ENCODE results near the gene MYMX.

Gene MYMX

GRCh38 chr6:44216677-44217331, at the start of gene MYMX:
Gene MYMX (plus strand): TSS chr6:44216926. CDS start chr6:44217472, 546 bp downstream.
- Mint-ChIP-seq H3K27ac (no peak within 1 kb of the TSS), H3K36me3 (ENCODE audit: low read depth) (no peaks in the 10 kb centered on the region), H3K9me3 (no peaks in the 10 kb centered on the region), H3K4me3 (no peak within 1 kb of the TSS), H3K27me3 (ENCODE audit: low read depth) (peaks cover 18% of the 10 kb centered on the region), H3K4me1 (ENCODE audit: low read depth) (peaks cover 11% of the 10 kb centered on the region)

DNA sequence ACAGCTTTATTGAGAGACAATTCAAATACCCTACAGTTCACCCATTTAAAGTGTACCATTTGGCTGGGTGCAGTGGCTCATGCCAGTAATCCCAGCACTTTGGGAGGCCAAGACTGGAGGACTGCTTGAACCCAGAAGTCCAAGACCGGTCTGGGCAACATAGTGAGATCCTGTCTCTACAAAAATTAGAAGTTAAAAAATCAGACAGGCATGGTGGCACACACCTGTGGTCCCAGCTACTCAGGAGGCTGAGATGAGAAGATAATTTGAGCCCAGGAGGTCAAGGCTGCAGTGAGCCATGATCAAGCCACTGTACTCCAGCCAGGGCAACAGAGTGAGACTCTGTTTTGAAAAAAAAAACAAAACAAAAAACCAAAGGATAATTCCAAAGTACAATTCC, 49.2 kb upstream of the MYMX start:
- H3K36me3 Mint-ChIP-seq (ENCODE audit: low read depth): no peaks in the 10 kb centered on the region
- H3K4me3 Mint-ChIP-seq: no peak overlapping the region

GRCh38 chr6:44169154-44169553, 47.6 kb upstream of the MYMX start:
- Mint-ChIP-seq H3K27ac (no peak overlapping the region), H3K36me3 (ENCODE audit: low read depth) (no peaks in the 10 kb centered on the region), H3K4me1 (ENCODE audit: low read depth) (peaks cover 4% of the 10 kb centered on the region), H3K9me3 (no peaks in the 10 kb centered on the region), H3K27me3 (ENCODE audit: low read depth) (peaks cover 30% of the 10 kb centered on the region), H3K4me3 (no peak overlapping the region)

More for the DNA sequence above, 49.2 kb upstream of the MYMX start:
- Mint-ChIP-seq H3K4me1 (ENCODE audit: low read depth) (peaks cover under 1% of the 10 kb centered on the region), H3K27ac (no peak overlapping the region), H3K9me3 (no peaks in the 10 kb centered on the region), H3K27me3 (ENCODE audit: low read depth) (peaks cover 24% of the 10 kb centered on the region)

DNA sequence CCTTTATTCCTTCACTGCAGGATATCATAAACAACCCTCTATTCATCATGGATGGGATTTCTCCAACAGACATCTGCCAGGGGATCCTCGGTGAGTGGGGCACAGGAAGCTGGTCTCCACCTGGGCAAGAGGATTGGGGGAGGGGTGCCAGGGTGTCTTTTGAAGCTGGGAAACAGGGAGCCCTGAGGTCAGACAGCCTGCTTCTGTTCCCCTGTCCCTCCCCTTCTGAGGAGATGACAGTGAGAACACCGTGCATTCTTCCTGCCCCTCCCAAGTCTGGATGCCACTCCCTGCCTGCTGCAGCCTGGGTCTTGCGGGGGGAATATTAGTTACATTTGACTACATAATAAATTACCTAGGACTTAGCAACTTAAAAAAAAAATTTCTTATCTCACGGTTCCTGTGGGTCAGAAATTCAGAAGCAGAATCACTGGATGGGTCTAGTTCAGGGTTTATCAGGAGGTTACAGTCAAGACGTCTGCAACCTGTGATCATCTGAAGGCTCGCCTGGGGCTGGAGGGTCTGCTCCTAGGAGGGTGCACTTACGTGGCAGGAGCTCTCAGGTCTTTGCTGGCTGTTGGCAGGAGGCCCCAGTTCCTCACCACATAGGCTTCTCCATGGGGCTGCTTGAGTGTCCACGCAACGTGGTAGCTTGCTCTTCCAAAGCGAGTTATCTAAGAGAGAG, 46.7 kb upstream of the MYMX start:
- Mint-ChIP-seq H3K4me3 (no peak overlapping the region), H3K27me3 (ENCODE audit: low read depth) (peaks cover 29% of the 10 kb centered on the region), H3K9me3 (no peaks in the 10 kb centered on the region), H3K36me3 (ENCODE audit: low read depth) (no peaks in the 10 kb centered on the region), H3K4me1 (ENCODE audit: low read depth) (peaks cover 4% of the 10 kb centered on the region), H3K27ac (no peak overlapping the region)

- Mint-ChIP-seq H3K27ac (no peak overlapping the region), H3K4me1 (ENCODE audit: low read depth) (peaks cover 10% of the 10 kb centered on the region), H3K4me3 (no peak overlapping the region), H3K27me3 (ENCODE audit: low read depth) (peaks cover 21% of the 10 kb centered on the region), H3K36me3 (ENCODE audit: low read depth) (no peaks in the 10 kb centered on the region), H3K9me3 (no peaks in the 10 kb centered on the region)
Measured at GRCh38 chr6:44171899-44172546, 44.7 kb upstream of the MYMX start.

GRCh38 chr6:44172731-44173500, 43.8 kb upstream of the MYMX start:
- peaks cover 21% of the 10 kb centered on the region for H3K27me3 Mint-ChIP-seq (ENCODE audit: low read depth)
- H3K4me1 Mint-ChIP-seq (ENCODE audit: low read depth): peaks cover 10% of the 10 kb centered on the region
- no peak overlapping the region for H3K27ac Mint-ChIP-seq
- H3K4me3 Mint-ChIP-seq: no peak overlapping the region
- no peaks in the 10 kb centered on the region for H3K9me3 Mint-ChIP-seq
- no peaks in the 10 kb centered on the region for H3K36me3 Mint-ChIP-seq (ENCODE audit: low read depth)

DNA sequence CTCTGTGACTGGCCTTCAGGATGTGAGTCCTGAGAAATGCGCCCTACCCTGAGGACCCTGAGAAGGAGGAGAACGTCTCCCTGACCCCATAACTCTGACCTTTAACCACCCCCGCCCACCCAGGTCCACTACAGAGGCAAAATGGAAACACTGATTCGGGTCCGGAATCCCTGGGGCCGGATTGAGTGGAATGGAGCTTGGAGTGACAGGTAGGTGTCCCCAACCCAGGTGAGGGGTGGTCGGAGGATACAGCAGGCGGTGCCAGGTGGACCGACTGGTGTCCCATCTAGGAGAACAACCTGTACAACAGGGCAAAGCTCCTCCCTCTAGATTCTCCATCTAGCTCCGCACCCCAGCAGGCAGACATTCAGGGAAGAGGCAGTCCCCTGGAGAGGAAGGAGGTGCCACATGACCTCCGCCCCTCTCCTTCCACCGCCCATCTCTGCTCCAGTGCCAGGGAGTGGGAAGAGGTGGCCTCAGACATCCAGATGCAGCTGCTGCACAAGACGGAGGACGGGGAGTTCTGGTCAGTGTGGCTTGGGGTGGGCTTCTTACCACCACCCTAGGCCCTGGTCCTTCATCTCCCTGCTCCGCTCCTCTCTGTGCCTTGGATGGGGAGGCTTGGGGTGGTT, 40.5 kb upstream of the MYMX start:
- Mint-ChIP-seq H3K4me3 (no peak overlapping the region), H3K9me3 (no peaks in the 10 kb centered on the region), H3K36me3 (ENCODE audit: low read depth) (no peaks in the 10 kb centered on the region), H3K27me3 (ENCODE audit: low read depth) (peaks cover 16% of the 10 kb centered on the region), H3K27ac (no peak overlapping the region), H3K4me1 (ENCODE audit: low read depth) (peaks cover 10% of the 10 kb centered on the region)

GRCh38 chr6:44176762-44177509, 39.8 kb upstream of the MYMX start:
- H3K4me3 Mint-ChIP-seq: no peak overlapping the region
- H3K27ac Mint-ChIP-seq: no peak overlapping the region
- no peaks in the 10 kb centered on the region for H3K36me3 Mint-ChIP-seq (ENCODE audit: low read depth)
- H3K27me3 Mint-ChIP-seq (ENCODE audit: low read depth): peaks cover 16% of the 10 kb centered on the region
- no peaks in the 10 kb centered on the region for H3K9me3 Mint-ChIP-seq
- H3K4me1 Mint-ChIP-seq (ENCODE audit: low read depth): peaks cover 10% of the 10 kb centered on the region

- Mint-ChIP-seq H3K36me3 (ENCODE audit: low read depth) (no peaks in the 10 kb centered on the region), H3K27ac (no peak overlapping the region), H3K27me3 (ENCODE audit: low read depth) (peaks cover 12% of the 10 kb centered on the region), H3K4me1 (ENCODE audit: low read depth) (peaks cover 7% of the 10 kb centered on the region), H3K9me3 (no peaks in the 10 kb centered on the region), H3K4me3 (no peak overlapping the region)
Measured at GRCh38 chr6:44177691-44178423, 38.9 kb upstream of the MYMX start.

DNA sequence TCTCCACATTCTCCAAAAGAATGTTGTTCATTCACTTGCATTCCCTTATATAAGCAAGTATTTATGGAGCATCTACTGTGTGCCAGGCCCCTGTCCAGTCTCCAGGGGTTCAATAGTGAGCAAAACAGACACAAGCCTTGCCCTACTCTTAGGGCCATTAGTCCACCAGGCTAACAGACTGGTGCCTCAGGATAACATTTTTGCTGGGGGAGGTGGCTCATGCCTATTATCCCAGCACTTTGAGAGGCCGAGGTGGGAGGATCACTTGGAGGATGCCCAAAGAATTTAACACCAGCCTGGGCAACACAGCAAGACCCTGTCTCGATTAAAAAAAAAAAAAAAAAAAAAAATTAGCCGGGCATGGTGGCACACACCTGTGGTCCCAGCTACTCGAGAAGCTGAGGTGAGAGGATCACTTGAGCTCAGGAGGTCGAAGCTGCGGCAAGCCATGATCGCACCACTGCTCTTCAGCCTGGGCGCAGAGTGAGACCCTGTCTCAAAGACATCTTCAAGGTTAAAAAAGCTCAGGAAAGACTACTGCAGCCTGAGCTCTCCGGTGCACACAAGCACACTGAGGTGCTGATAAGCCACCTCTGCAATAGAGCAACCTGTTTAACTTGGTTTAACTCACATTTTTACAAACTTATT, 38.2 kb upstream of the MYMX start:
- no peaks in the 10 kb centered on the region for H3K9me3 Mint-ChIP-seq
- no peaks in the 10 kb centered on the region for H3K36me3 Mint-ChIP-seq (ENCODE audit: low read depth)
- peaks cover 6% of the 10 kb centered on the region for H3K4me1 Mint-ChIP-seq (ENCODE audit: low read depth)
- peaks cover 11% of the 10 kb centered on the region for H3K27me3 Mint-ChIP-seq (ENCODE audit: low read depth)
- H3K4me3 Mint-ChIP-seq: no peak overlapping the region
- no peak overlapping the region for H3K27ac Mint-ChIP-seq

- H3K27me3 Mint-ChIP-seq (ENCODE audit: low read depth): peaks cover 7% of the 10 kb centered on the region
- H3K9me3 Mint-ChIP-seq: no peaks in the 10 kb centered on the region
- H3K36me3 Mint-ChIP-seq (ENCODE audit: low read depth): no peaks in the 10 kb centered on the region
- peaks cover 6% of the 10 kb centered on the region for H3K4me1 Mint-ChIP-seq (ENCODE audit: low read depth)
- no peak overlapping the region for H3K4me3 Mint-ChIP-seq
- no peak overlapping the region for H3K27ac Mint-ChIP-seq
Measured at GRCh38 chr6:44179072-44179536, 37.6 kb upstream of the MYMX start.

DNA sequence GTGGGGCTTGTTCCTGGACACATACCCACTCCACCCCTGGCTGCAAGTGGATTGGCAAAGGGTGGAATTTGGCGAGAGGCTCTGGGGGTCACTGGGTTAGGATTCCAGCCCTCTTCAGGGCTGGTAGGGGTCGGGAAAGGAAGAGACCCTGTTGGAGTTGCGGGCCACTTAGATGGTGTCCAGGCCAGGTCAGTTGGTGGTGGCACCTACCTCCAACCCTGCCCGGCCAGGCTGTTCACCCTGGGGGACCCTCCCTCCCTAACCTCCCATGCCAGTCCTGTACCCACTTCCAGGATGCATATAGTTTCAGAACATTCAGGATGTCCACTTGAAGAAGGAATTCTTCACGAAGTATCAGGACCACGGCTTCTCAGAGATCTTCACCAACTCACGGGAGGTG, 37.1 kb upstream of the MYMX start:
- H3K27me3 Mint-ChIP-seq (ENCODE audit: low read depth): peaks cover 5% of the 10 kb centered on the region
- peaks cover 6% of the 10 kb centered on the region for H3K4me1 Mint-ChIP-seq (ENCODE audit: low read depth)
- H3K27ac Mint-ChIP-seq: no peak overlapping the region
- no peaks in the 10 kb centered on the region for H3K36me3 Mint-ChIP-seq (ENCODE audit: low read depth)
- no peak overlapping the region for H3K4me3 Mint-ChIP-seq
- no peaks in the 10 kb centered on the region for H3K9me3 Mint-ChIP-seq

DNA sequence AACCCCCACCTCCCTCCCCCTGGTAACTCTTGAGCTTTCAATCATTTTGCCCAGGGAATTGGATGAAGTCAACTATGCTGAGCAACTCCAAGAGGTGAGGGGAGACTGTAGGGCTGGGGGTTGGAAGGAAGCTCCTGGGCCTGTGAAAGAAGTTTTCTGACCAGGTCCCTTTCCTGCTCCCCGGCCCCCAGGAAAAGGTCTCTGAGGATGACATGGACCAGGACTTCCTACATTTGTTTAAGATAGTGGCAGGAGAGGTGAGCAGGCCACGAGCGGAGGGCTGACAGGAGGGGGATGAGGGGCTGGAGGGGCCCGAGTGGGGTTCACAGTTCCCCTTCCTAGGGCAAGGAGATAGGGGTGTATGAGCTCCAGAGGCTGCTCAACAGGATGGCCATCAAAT, 36.3 kb upstream of the MYMX start:
- no peaks in the 10 kb centered on the region for H3K27me3 Mint-ChIP-seq (ENCODE audit: low read depth)
- H3K4me1 Mint-ChIP-seq (ENCODE audit: low read depth): peaks cover 6% of the 10 kb centered on the region
- no peak overlapping the region for H3K27ac Mint-ChIP-seq
- H3K4me3 Mint-ChIP-seq: no peak overlapping the region
- no peaks in the 10 kb centered on the region for H3K36me3 Mint-ChIP-seq (ENCODE audit: low read depth)
- H3K9me3 Mint-ChIP-seq: no peaks in the 10 kb centered on the region

All from T-helper 1 cell treated with Interleukin-12 subunit alpha and Interleukin-12 subunit beta and Interleukin-4 antibody, amounts not matched to agents 30 μg/mL and 1 μg/mL, for 36 hours (primary cell).